Measurements from ENCODE around the gene ANKRD11.
"Not testable (repeated sequence)": the region's sequence is repeated elsewhere in the genome, so short reads cannot be mapped to it uniquely, and the experiment has no call there.

Gene ANKRD11

GRCh38 chr16:89475144-89475543, 15.2 kb downstream of the ANKRD11 start:
- H3K27ac Mint-ChIP-seq, result peak overlapping the region; percentile 41
- H3K4me3 Mint-ChIP-seq, result peak overlapping the region; percentile 20
- H3K4me1 Mint-ChIP-seq, result peaks cover 80% of the 10 kb centered on the region
- H3K9me3 Mint-ChIP-seq, result no peaks in the 10 kb centered on the region
- H3K36me3 Mint-ChIP-seq, result peaks cover 22% of the 10 kb centered on the region
- no peak for DNase-seq (ENCODE audit: low spot score in 2 of 2)
- no peak for ATAC-seq

DNA sequence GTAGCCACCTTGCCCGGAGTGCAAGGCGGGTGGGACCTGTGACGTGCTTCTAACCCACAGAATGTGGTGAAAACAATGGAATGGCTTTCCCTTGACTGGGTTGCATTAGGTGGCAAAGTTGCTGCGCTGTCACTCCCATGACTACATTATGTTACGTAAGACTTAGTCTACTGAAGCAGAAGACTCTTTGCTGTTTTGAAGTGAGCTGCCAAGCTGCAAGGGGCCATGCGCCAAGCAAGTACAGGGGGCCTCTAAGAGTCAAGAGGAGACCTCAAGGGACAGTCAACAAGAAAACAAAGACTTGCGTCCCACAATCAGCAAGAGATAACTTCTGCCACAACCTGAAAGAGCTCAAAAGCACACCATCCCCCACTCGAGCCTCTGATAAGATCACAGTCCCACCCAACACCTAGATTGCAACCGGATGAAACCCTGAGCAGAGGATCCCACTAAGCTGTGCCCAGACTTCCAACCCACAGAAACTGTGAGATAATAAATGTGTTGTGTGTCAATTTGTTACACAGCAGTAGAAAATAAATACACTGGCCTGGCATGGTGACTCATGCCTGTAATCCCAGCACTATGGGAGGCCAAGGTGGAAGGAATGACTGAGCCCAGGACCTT, 16.5 kb downstream of the ANKRD11 start:
- H3K27ac Mint-ChIP-seq, result peak overlapping the region; percentile 41
- H3K4me3 Mint-ChIP-seq, result peak overlapping the region; percentile 20
- peaks cover 77% of the 10 kb centered on the region for H3K4me1 Mint-ChIP-seq
- no peaks in the 10 kb centered on the region for H3K9me3 Mint-ChIP-seq
- ATAC-seq, result no peak
- no peak for DNase-seq (ENCODE audit: low spot score in 2 of 2)
- peaks cover 25% of the 10 kb centered on the region for H3K36me3 Mint-ChIP-seq

DNA sequence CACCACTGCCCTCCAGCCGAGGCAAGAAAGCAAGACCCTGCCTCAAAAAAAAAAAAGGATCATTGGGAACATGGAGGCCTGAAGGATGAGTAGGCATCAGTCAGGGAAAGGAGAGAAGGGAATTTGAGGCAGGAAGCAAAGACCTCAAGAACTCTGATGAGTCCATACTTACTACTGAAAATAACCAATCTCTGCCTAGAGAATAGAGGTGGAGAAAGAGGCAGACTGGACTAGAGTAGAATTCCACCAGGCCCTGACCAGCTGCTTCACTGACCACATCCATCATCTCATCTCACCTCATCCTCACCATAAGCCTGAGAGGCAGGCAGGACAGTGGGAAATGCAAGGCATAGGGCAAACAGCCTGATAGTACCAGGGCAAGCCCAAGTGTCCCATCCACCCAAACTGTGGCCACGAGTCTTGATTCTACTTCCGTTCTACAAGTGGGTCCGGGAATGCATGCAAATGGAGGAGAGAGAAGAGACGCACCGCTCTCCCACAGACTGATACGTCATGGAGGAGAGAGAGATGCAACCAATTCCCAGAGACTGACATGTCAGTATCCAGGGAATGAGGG, 17.1 kb downstream of the ANKRD11 start:
- no peak for ATAC-seq
- no peak for DNase-seq (ENCODE audit: low spot score in 2 of 2)
- H3K9me3 Mint-ChIP-seq, result no peaks in the 10 kb centered on the region
- H3K36me3 Mint-ChIP-seq, result peaks cover 21% of the 10 kb centered on the region
- H3K4me3 Mint-ChIP-seq, result peak overlapping the region; percentile 20
- peaks cover 71% of the 10 kb centered on the region for H3K4me1 Mint-ChIP-seq
- peak overlapping the region; percentile 41 for H3K27ac Mint-ChIP-seq

DNA sequence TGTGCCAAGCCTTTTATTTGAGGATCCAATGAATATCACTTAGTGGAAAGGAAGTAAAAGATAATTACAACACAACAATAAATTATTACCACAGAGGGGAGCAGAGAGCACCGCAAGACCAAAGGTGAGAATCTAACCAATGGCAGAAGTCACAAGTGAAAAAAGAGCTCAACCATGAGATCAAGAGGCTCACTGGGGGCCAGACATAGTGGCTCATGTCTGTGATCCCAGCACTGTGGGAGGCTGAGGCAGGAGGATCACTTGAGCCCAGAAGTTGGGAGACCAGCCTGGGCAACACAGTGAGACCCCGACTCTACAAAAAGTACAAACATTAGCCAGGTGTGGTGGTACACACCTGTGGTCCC, 17.7 kb downstream of the ANKRD11 start:
- peaks cover 18% of the 10 kb centered on the region for H3K36me3 Mint-ChIP-seq
- H3K9me3 Mint-ChIP-seq, result no peaks in the 10 kb centered on the region
- peaks cover 68% of the 10 kb centered on the region for H3K4me1 Mint-ChIP-seq
- ATAC-seq (peak; percentile 37), DNase-seq (ENCODE audit: low spot score in 2 of 2) (no peak)
- peak overlapping the region; percentile 20 for H3K4me3 Mint-ChIP-seq
- H3K27ac Mint-ChIP-seq, result peak overlapping the region; percentile 41

DNA sequence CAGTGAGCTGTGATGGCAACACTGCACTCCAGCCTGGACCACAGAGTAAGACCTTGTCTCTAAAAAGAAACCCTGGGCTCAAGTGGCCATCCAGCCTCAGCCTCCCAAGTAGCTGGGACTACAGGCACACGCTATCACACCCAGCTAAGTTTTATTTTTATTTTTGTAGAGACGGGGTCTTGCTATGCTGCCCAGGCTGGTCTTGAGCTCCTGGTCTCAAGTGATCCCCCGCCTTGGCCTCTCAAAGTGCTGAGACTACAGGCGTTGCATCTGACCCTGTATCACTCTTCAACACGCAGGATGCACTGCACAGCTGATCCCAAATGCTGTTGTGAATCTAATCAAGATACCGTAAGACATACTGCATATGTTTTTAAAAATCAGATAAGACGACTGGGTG, 23.0 kb downstream of the ANKRD11 start:
- H3K36me3 Mint-ChIP-seq, result peaks cover 11% of the 10 kb centered on the region
- no peak overlapping the region for H3K27ac Mint-ChIP-seq
- no peak overlapping the region for H3K4me3 Mint-ChIP-seq
- ATAC-seq (no peak), DNase-seq (ENCODE audit: low spot score in 2 of 2) (no peak)
- H3K4me1 Mint-ChIP-seq, result peaks cover 53% of the 10 kb centered on the region
- no peaks in the 10 kb centered on the region for H3K9me3 Mint-ChIP-seq

GRCh38 chr16:89466920-89467319, 23.4 kb downstream of the ANKRD11 start:
- H3K4me1 Mint-ChIP-seq, result peaks cover 52% of the 10 kb centered on the region
- no peak for DNase-seq (ENCODE audit: low spot score in 2 of 2)
- H3K4me3 Mint-ChIP-seq, result no peak overlapping the region
- H3K9me3 Mint-ChIP-seq, result no peaks in the 10 kb centered on the region
- peaks cover 11% of the 10 kb centered on the region for H3K36me3 Mint-ChIP-seq
- ATAC-seq, result no peak
- H3K27ac Mint-ChIP-seq, result peak overlapping the region; percentile 74

- H3K4me1 Mint-ChIP-seq, result peaks cover 68% of the 10 kb centered on the region
- not testable (repeated sequence) for DNase-seq (ENCODE audit: low spot score in 2 of 2); H3K27ac Mint-ChIP-seq; H3K9me3 Mint-ChIP-seq; H3K36me3 Mint-ChIP-seq; H3K4me3 Mint-ChIP-seq; ATAC-seq
These were observed 27.0 kb downstream of the ANKRD11 start for GRCh38 chr16:89463312-89463711.

DNA sequence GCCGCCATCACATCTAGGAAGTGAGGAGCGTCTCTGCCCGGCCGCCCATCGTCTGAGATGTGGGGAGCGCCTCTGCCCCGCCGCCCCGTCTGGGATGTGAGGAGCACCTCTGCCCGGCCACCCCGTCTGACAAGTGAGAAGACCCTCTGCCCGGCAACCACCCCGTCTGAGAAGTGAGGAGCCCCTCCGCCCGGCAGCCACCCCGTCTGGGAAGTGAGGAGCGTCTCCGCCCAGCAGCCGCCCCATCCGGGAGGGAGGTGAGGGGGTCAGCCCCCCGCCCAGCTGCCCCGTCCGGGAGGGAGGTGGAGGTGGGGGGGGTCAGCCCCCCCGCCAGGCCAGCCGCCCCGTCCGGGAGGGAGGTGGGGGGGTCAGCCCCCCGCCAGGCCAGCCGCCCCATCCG, 27.7 kb downstream of the ANKRD11 start:
- not testable (repeated sequence) for H3K9me3 Mint-ChIP-seq; ATAC-seq; H3K27ac Mint-ChIP-seq; H3K4me3 Mint-ChIP-seq; DNase-seq (ENCODE audit: low spot score in 2 of 2); H3K36me3 Mint-ChIP-seq
- H3K4me1 Mint-ChIP-seq, result peaks cover 66% of the 10 kb centered on the region

GRCh38 chr16:89461890-89462289, 28.5 kb downstream of the ANKRD11 start:
- not testable (repeated sequence) for H3K9me3 Mint-ChIP-seq; ATAC-seq; H3K36me3 Mint-ChIP-seq; DNase-seq (ENCODE audit: low spot score in 2 of 2); H3K4me3 Mint-ChIP-seq; H3K27ac Mint-ChIP-seq
- H3K4me1 Mint-ChIP-seq, result peaks cover 59% of the 10 kb centered on the region

DNA sequence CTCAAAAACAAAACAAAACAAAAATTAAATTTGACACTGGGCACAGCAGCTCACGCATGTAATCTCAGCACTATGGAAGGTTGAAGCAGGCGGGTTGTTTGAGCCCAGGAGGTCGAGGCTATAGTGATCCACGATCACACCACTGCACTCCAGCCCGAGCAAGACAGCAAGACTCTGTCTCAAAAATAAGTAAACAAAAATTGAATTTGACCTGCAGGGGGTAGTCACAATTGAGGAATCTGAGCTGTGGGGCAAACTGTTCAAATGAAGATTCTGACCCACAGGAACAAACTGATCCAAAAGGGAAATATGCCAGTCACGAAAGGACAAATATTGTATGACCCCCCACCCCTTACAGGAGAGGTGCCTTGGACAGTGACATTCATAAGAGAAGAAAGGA, 29.8 kb downstream of the ANKRD11 start:
- peaks cover 19% of the 10 kb centered on the region for H3K36me3 Mint-ChIP-seq
- no peak for ATAC-seq
- H3K4me1 Mint-ChIP-seq, result peaks cover 59% of the 10 kb centered on the region
- H3K27ac Mint-ChIP-seq, result peak overlapping the region; percentile 9
- no peaks in the 10 kb centered on the region for H3K9me3 Mint-ChIP-seq
- no peak for DNase-seq (ENCODE audit: low spot score in 2 of 2)
- no peak overlapping the region for H3K4me3 Mint-ChIP-seq

DNA sequence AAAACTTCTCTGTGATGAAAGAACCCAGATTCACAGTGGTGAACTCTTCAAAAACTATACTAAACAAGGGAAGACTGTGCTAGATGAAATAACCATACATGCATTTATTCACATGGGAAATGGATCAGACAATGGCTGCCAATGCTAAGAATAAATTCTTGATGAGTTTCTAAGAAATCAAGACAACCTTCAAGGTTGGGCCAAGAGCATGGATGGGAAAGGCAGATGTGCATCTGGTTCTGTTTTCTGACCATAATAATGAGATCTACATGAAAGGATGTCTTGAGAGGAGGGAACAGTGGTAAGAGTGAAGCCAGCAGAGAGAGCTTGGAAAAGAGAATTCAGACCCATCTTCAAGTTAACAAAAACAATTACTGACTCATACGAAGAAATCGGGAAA, 31.4 kb downstream of the ANKRD11 start:
- Mint-ChIP-seq H3K4me3 (no peak overlapping the region), H3K27ac (peak overlapping the region; percentile 86), H3K4me1 (peaks cover 56% of the 10 kb centered on the region), H3K36me3 (peaks cover 22% of the 10 kb centered on the region), H3K9me3 (no peaks in the 10 kb centered on the region)
- DNase-seq (ENCODE audit: low spot score in 2 of 2) (no peak), ATAC-seq (no peak)

- peak overlapping the region; percentile 86 for H3K27ac Mint-ChIP-seq
- H3K4me1 Mint-ChIP-seq, result peaks cover 60% of the 10 kb centered on the region
- DNase-seq (ENCODE audit: low spot score in 2 of 2) (no peak), ATAC-seq (no peak)
- H3K36me3 Mint-ChIP-seq, result peaks cover 26% of the 10 kb centered on the region
- no peak overlapping the region for H3K4me3 Mint-ChIP-seq
- no peaks in the 10 kb centered on the region for H3K9me3 Mint-ChIP-seq
These were observed 31.8 kb downstream of the ANKRD11 start for GRCh38 chr16:89458551-89458950.

DNA sequence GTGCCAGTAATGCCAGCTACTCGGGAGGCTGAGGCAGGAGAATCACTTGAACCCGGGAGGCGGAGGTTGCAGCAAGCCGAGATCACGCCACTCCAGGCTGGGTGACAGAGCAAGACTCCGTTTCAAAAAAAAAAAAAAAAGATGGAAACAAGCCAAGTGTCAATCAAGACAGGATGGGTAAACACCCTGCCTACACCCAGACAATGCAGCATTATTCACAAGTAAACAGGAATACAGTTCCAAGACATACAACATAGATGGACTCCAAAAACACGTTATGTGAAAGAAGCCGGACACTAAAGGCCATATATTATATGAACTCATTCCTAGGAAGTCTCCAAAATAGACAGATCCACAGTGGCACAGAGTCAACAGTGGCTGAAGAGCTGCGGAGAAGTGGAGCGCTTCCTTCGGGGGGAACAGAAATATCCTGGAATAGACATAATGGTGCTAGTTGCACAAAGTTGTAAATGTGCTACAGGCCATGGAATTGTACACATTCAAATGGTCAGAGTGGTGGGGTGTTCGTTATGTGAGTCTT, 33.9 kb downstream of the ANKRD11 start:
- DNase-seq (ENCODE audit: low spot score in 2 of 2), result no peak
- H3K4me3 Mint-ChIP-seq, result no peak overlapping the region
- peak overlapping the region; percentile 26 for H3K27ac Mint-ChIP-seq

GRCh38 chr16:89455692-89456091, 34.7 kb downstream of the ANKRD11 start:
- H3K36me3 Mint-ChIP-seq, result peaks cover 26% of the 10 kb centered on the region
- H3K27ac Mint-ChIP-seq, result peak overlapping the region; percentile 36
- H3K4me1 Mint-ChIP-seq, result peaks cover 62% of the 10 kb centered on the region
- no peak overlapping the region for H3K4me3 Mint-ChIP-seq
- no peak for DNase-seq (ENCODE audit: low spot score in 2 of 2)
- H3K9me3 Mint-ChIP-seq, result no peaks in the 10 kb centered on the region
- no peak for ATAC-seq

More for the DNA sequence above, 33.9 kb downstream of the ANKRD11 start:
- peaks cover 26% of the 10 kb centered on the region for H3K36me3 Mint-ChIP-seq
- ATAC-seq, result no peak
- H3K4me1 Mint-ChIP-seq, result peaks cover 66% of the 10 kb centered on the region
- no peaks in the 10 kb centered on the region for H3K9me3 Mint-ChIP-seq

GRCh38 chr16:89455178-89455577, 35.2 kb downstream of the ANKRD11 start:
- Mint-ChIP-seq H3K4me3 (no peak overlapping the region), H3K9me3 (no peaks in the 10 kb centered on the region), H3K4me1 (peaks cover 62% of the 10 kb centered on the region), H3K27ac (peak overlapping the region; percentile 36), H3K36me3 (peaks cover 26% of the 10 kb centered on the region)
- ATAC-seq (peak; percentile 79), DNase-seq (ENCODE audit: low spot score in 2 of 2) (no peak)

All from stimulated activated effector memory CD8-positive, alpha-beta T cell treated with anti-CD3 and anti-CD28 coated beads, Interleukin-12 subunit alpha, Interleukin-12 subunit beta, amount 100 ng/mL, for 72 hours (primary cell).